H9 (cell line): Measurements from ENCODE around the gene TENM4. TPM values are rescaled to one million over a fixed set of nuclear protein-coding genes. Genes with fewer than 3 reads are reported as not detected.

ENCODE experiments used
- DNase-seq: peaks from one replicate; pipeline ENCODE4 v3.0.0-alpha.2; 2017
- H2AFZ ChIP-seq: one replicate; pipeline ENCODE4 v1.6.1; 2013; ENCODE audit warnings: mild to moderate bottlenecking, low read length, control low read depth, moderate library complexity
- H2AK5ac ChIP-seq: 2 replicates; pipeline ENCODE4 v1.6.1; 2013; ENCODE audit warnings: low read length, control low read depth, mixed read lengths; ENCODE audit not compliant: insufficient read length
- H2BK120ac ChIP-seq: one replicate; pipeline ENCODE4 v1.6.1; 2013; ENCODE audit warnings: low read depth, mild to moderate bottlenecking, low read length, control low read depth, inconsistent platforms; ENCODE audit not compliant: poor library complexity, severe bottlenecking
- H2BK12ac ChIP-seq: 2 replicates; pipeline ENCODE4 v1.6.1; 2013; ENCODE audit warnings: low read length, control low read depth, mixed read lengths, low read depth; ENCODE audit not compliant: insufficient read length
- H2BK15ac ChIP-seq: 2 replicates; pipeline ENCODE4 v1.6.1; 2013; ENCODE audit warnings: low read depth, low read length, control low read depth
- H2BK20ac ChIP-seq: one replicate; pipeline ENCODE4 v1.6.1; 2013; ENCODE audit warnings: low read depth, mild to moderate bottlenecking, low read length, control low read depth, inconsistent platforms; ENCODE audit not compliant: poor library complexity, severe bottlenecking
- H2BK5ac ChIP-seq: 2 replicates; pipeline ENCODE4 v1.6.1; 2013; ENCODE audit warnings: low read length, control low read depth, mixed read lengths; ENCODE audit not compliant: insufficient read length
- H3K14ac ChIP-seq: 2 replicates; pipeline ENCODE4 v1.6.1; 2013; ENCODE audit warnings: low read length, control low read depth; ENCODE audit not compliant: insufficient read depth
- H3K18ac ChIP-seq: 2 replicates; pipeline ENCODE4 v1.6.1; 2013; ENCODE audit warnings: low read depth, mild to moderate bottlenecking, mixed read lengths, low read length, control low read depth; ENCODE audit not compliant: insufficient read length
- H3K23ac ChIP-seq: 2 replicates; pipeline ENCODE4 v1.6.1; 2013; ENCODE audit warnings: low read length, control low read depth, mixed read lengths, low read depth; ENCODE audit not compliant: insufficient read length
- H3K23me2 ChIP-seq: 2 replicates; pipeline ENCODE4 v1.6.1; 2013; ENCODE audit warnings: low read depth, mild to moderate bottlenecking, mixed read lengths, low read length, control low read depth; ENCODE audit not compliant: insufficient read length, poor library complexity, severe bottlenecking
- H3K27ac ChIP-seq: 2 replicates; pipeline ENCODE4 v1.5.1; 2013; ENCODE audit warnings: low read length, control low read depth, mixed read lengths, low read depth; ENCODE audit not compliant: insufficient read length
- H3K27me3 ChIP-seq: 2 replicates; pipeline ENCODE4 v1.6.1; 2013; ENCODE audit warnings: low read length, control low read depth, inconsistent platforms; ENCODE audit not compliant: insufficient read depth
- H3K4ac ChIP-seq: 2 replicates; pipeline ENCODE4 v1.6.1; 2013; ENCODE audit warnings: low read depth, mild to moderate bottlenecking, control low read depth, inconsistent platforms, low read length, moderate library complexity
- H3K4me1 ChIP-seq: 2 replicates; pipeline ENCODE4 v1.6.1; 2013; ENCODE audit warnings: low read length, control low read depth, inconsistent platforms; ENCODE audit not compliant: insufficient read depth
- H3K4me2 ChIP-seq: 2 replicates; pipeline ENCODE4 v1.6.1; 2013; ENCODE audit warnings: low read length, control low read depth, mixed read lengths; ENCODE audit not compliant: insufficient read length, insufficient read depth
- H3K56ac ChIP-seq: 2 replicates; pipeline ENCODE4 v1.6.1; 2013; ENCODE audit warnings: low read depth, mild to moderate bottlenecking, mixed read lengths, low read length, control low read depth; ENCODE audit not compliant: insufficient read length
- H3K79me1 ChIP-seq: 2 replicates; pipeline ENCODE4 v1.6.1; 2013; ENCODE audit warnings: low read depth, mild to moderate bottlenecking, moderate library complexity, low read length, control low read depth, inconsistent platforms; ENCODE audit not compliant: insufficient read depth, poor library complexity, severe bottlenecking
- H3K79me2 ChIP-seq: 2 replicates; pipeline ENCODE4 v1.6.1; 2013; ENCODE audit warnings: low read length, control low read depth, inconsistent platforms; ENCODE audit not compliant: insufficient read depth
- H3K9ac ChIP-seq: 2 replicates; pipeline ENCODE4 v1.6.1; 2013; ENCODE audit warnings: low read length, control low read depth, mixed read lengths; ENCODE audit not compliant: insufficient read length; ENCODE audit errors: extremely low read depth
- H3K9me3 ChIP-seq: one replicate; pipeline ENCODE4 v1.6.1; 2013; ENCODE audit warnings: low read depth, low read length, inconsistent platforms; ENCODE audit not compliant: control insufficient read depth
- H3T11ph ChIP-seq: one replicate; pipeline ENCODE4 v1.6.1; 2013; ENCODE audit warnings: mild to moderate bottlenecking, low read length, control low read depth, inconsistent platforms
- H4K20me1 ChIP-seq: one replicate; pipeline ENCODE4 v1.6.1; 2013; ENCODE audit not compliant: control insufficient read depth, insufficient read length, insufficient read depth
- H4K5ac ChIP-seq: 2 replicates; pipeline ENCODE4 v1.6.1; 2013; ENCODE audit warnings: low read depth, mild to moderate bottlenecking, mixed read lengths, low read length, control low read depth; ENCODE audit not compliant: insufficient read length
- H4K8ac ChIP-seq: replicated peaks from 2 replicates; pipeline ENCODE4 v1.6.1; 2013; ENCODE audit warnings: low read length, control low read depth, mixed read lengths, low read depth; ENCODE audit not compliant: insufficient read length
- H4K91ac ChIP-seq: 2 replicates; pipeline ENCODE4 v1.6.1; 2013; ENCODE audit warnings: low read depth, mild to moderate bottlenecking, moderate library complexity, mixed read lengths, low read length, control low read depth; ENCODE audit not compliant: insufficient read length
- H3K27ac Mint-ChIP-seq, 3 experiments: 2 replicates in 2 of 3; 3 replicates in 1 of 3; pipeline ENCODE4 v1.8.0; 2020 to 2021; ENCODE audit warnings: mixed read lengths in 3 of 3, mild to moderate bottlenecking in 1 of 3, moderate library complexity in 1 of 3
- H3K27me3 Mint-ChIP-seq: 2 replicates; pipeline ENCODE4 v1.8.0; 2021; ENCODE audit warnings: low read depth, mild to moderate bottlenecking, moderate library complexity, mixed read lengths
- H3K36me3 Mint-ChIP-seq, 3 experiments: 2 replicates in 2 of 3; 3 replicates in 1 of 3; pipeline ENCODE4 v1.8.0; 2020 to 2021; ENCODE audit warnings: low read depth in 3 of 3, mixed read lengths in 3 of 3; ENCODE audit not compliant: insufficient read depth in 1 of 3
- H3K4me1 Mint-ChIP-seq, 2 experiments: 2 replicates each; pipeline ENCODE4 v1.8.0; 2020; ENCODE audit warnings: mixed read lengths in 2 of 2
- H3K4me3 Mint-ChIP-seq, 2 experiments: 2 replicates in 1 of 2; 3 replicates in 1 of 2; pipeline ENCODE4 v1.8.0; 2020 to 2021; ENCODE audit warnings: mild to moderate bottlenecking in 2 of 2, mixed read lengths in 2 of 2, moderate library complexity in 1 of 2
- H3K9me3 Mint-ChIP-seq, 2 experiments: 2 replicates in 1 of 2; 3 replicates in 1 of 2; pipeline ENCODE4 v1.8.0; 2020; ENCODE audit warnings: mild to moderate bottlenecking in 2 of 2, mixed read lengths in 2 of 2, moderate library complexity in 1 of 2
- WGBS: extraction: QIAGEN DNeasy Blood & Tissue Kit; methylation state at CpG from one replicate; pipeline ENCODE4 v1.1.7; 2013; ENCODE audit warnings: missing lambda C conversion rate, low lambda C conversion rate, mixed read lengths; ENCODE audit not compliant: insufficient read length; ENCODE audit errors: extremely low coverage; 5-methylcytosine and 5-hydroxymethylcytosine counted together
- total RNA-seq: library from RNA; stranded (reverse); gene quantifications from 2 replicates; pipeline ENCODE4 v1.2.1, GENCODE V29; 2021
- TF ChIP-seq, protein P1 (sequence below): fragments of 200-600 bp; sonication (generic); conservative IDR thresholded peaks from 3 replicates; pipeline ENCODE4 v1.8.0; 2021; ENCODE audit warnings: antibody characterized with exemption, mild to moderate bottlenecking

The TENM4 gene
- total RNA-seq, 1 experiment from 2014 or later: 4.6 TPM

DNA sequence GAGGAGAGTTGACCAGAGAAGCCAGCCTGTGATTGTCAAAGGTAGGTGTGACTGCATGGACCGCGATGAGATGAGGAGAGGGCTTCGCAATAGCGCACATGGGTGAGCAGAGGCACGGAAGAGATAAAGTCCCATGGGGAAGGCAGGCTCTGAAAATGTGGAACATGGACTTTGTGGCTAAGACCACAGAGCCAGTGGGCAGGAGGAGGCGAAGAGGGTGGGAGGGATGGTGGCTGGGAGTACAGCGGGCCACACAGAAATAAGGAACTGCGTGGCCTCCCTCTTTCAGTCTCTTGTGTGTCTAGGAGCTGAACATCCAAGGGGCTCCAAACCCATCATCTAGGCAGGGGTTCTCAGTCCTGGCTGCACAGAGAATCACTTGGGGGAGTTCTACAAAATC lies 98.6 kb downstream of the TENM4 start:
- Histone ChIP-seq H3K23ac (no peak overlapping the region), H2BK12ac (no peak overlapping the region), H4K20me1 (no peaks in the 10 kb centered on the region), H2BK120ac (no peak overlapping the region), H4K91ac (no peak overlapping the region), H3K14ac (no peak overlapping the region), H3K4me1 (0 out of 2 replicates have a peak, but pooled peaks cover 2% of the 10 kb centered on the region), H3K4me2 (no peak overlapping the region), H3K56ac (no peak overlapping the region), H3K23me2 (no peaks in the 10 kb centered on the region), H3K79me2 (no peaks in the 10 kb centered on the region), H3K79me1 (no peaks in the 10 kb centered on the region), H3T11ph (no peak overlapping the region), H2BK15ac (no peak overlapping the region), H2BK20ac (no peak overlapping the region), H3K27ac (no peak overlapping the region), H2BK5ac (no peak overlapping the region), H3K9me3 (no peaks in the 10 kb centered on the region), H3K18ac (no peak overlapping the region), H2AK5ac (no peak overlapping the region), H2AFZ (no peak overlapping the region), H3K4ac (no peak overlapping the region), H3K27me3 (no peaks in the 10 kb centered on the region), H4K5ac (no peak overlapping the region), H4K8ac (no peak overlapping the region), H3K9ac (no peak overlapping the region)
- Mint-ChIP-seq H3K4me3 (no peak overlapping the region), H3K9me3 (no peaks in the 10 kb centered on the region; a peak in 1 of 5 replicates), H3K27me3 (no peaks in the 10 kb centered on the region; the same call in none of the 2 replicates), H3K36me3 (no peaks in the 10 kb centered on the region), H3K4me1 (peaks cover 12 to 14% of the 10 kb centered on the region in 2 experiments), H3K27ac (peak overlapping the region in 1 of 3 experiments; percentile 3; a peak in 1 of 7 replicates)
- TF ChIP-seq, protein P1, sequence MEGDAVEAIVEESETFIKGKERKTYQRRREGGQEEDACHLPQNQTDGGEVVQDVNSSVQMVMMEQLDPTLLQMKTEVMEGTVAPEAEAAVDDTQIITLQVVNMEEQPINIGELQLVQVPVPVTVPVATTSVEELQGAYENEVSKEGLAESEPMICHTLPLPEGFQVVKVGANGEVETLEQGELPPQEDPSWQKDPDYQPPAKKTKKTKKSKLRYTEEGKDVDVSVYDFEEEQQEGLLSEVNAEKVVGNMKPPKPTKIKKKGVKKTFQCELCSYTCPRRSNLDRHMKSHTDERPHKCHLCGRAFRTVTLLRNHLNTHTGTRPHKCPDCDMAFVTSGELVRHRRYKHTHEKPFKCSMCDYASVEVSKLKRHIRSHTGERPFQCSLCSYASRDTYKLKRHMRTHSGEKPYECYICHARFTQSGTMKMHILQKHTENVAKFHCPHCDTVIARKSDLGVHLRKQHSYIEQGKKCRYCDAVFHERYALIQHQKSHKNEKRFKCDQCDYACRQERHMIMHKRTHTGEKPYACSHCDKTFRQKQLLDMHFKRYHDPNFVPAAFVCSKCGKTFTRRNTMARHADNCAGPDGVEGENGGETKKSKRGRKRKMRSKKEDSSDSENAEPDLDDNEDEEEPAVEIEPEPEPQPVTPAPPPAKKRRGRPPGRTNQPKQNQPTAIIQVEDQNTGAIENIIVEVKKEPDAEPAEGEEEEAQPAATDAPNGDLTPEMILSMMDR: no peak
- no peak for DNase-seq
- WGBS: no CpG with 5 or more reads among the region's 8 CpGs
